Activated CD4-positive, alpha-beta T cell treated with anti-CD3 and anti-CD28 coated beads for 1 hour (primary cell): ENCODE results near the gene MRPL12.

Experiments used
- DNase-seq: peaks from one replicate; pipeline ENCODE4 v3.0.0-alpha.2; 2020

The MRPL12 gene

GRCh38 chr17:81741594-81742452 lies 38.7 kb downstream of the MRPL12 start:
- DNase-seq: no peak
